Activated CD8-positive, alpha-beta T cell treated with anti-CD3 and anti-CD28 coated beads for 36 hours (primary cell): ENCODE measurements around the gene TRAF3IP1. TPM values are rescaled to one million over a fixed set of nuclear protein-coding genes. Genes with fewer than 3 reads are reported as not detected.
"Not testable (repeated sequence)": the region's sequence is repeated elsewhere in the genome, so short reads cannot be mapped to it uniquely, and the experiment has no call there.

ENCODE experiments used
- ATAC-seq: fragments of 200-7000 bp; cut with Tn5 transposase; one replicate; pipeline ENCODE4 v1.10.0; 2021; ENCODE audit warnings: mild to moderate bottlenecking, moderate library complexity
- CTCF ChIA-PET: fragments of 350-600 bp; sonication (Branson Sonifier 250); formaldehyde crosslinking; loops from one replicate; lab custom pipeline; 2021; ENCODE audit warnings: antibody characterized with exemption; lab: Charles Lee
- POLR2A ChIA-PET: fragments of 350-600 bp; sonication (Branson Sonifier 250); formaldehyde crosslinking; loops from one replicate; lab custom pipeline; 2021; ENCODE audit warnings: antibody characterized with exemption; lab: Charles Lee
- DNase-seq: peaks from one replicate; pipeline ENCODE4 v3.0.0-alpha.2; 2020
- H3K27ac Mint-ChIP-seq: one replicate; pipeline ENCODE4 v1.8.0; 2021; ENCODE audit warnings: mild to moderate bottlenecking, mixed read lengths
- H3K27me3 Mint-ChIP-seq: one replicate; pipeline ENCODE4 v1.8.0; 2021; ENCODE audit warnings: mixed read lengths
- H3K36me3 Mint-ChIP-seq: one replicate; pipeline ENCODE4 v1.8.0; 2021; ENCODE audit warnings: low read depth, mixed read lengths
- H3K4me1 Mint-ChIP-seq: one replicate; pipeline ENCODE4 v1.8.0; 2021; ENCODE audit warnings: low read depth, mixed read lengths
- H3K4me3 Mint-ChIP-seq: one replicate; pipeline ENCODE4 v1.8.0; 2021; ENCODE audit warnings: mild to moderate bottlenecking, moderate library complexity, mixed read lengths
- H3K9me3 Mint-ChIP-seq: one replicate; pipeline ENCODE4 v1.8.0; 2021; ENCODE audit warnings: mixed read lengths
- CTCF ChIP-seq: fragments of 200-600 bp; IDR thresholded peaks from one replicate; pipeline ENCODE4 v1.8.0; 2022; ENCODE audit warnings: antibody characterized with exemption, mild to moderate bottlenecking
- intact Hi-C: fragments of 100-400 bp; cut with micrococcal nuclease; formaldehyde crosslinking; loops from one replicate; pipeline ENCODE4 v1.10.0; 2022
- total RNA-seq, 2 experiments: library from RNA; stranded (reverse); gene quantifications; one replicate each; pipeline ENCODE4 v1.2.3, GENCODE V29; 2021

The TRAF3IP1 gene
- total RNA-seq, 2 experiments from 2014 or later = 7.1 to 7.9 TPM

GRCh38 chr2:238315031-238315595 lies 5.2 kb upstream of the TRAF3IP1 start:
- TF ChIP-seq CTCF = no peak
- peaks cover 4% of the 10 kb centered on the region for H3K4me1 Mint-ChIP-seq
- no peaks in the 10 kb centered on the region for H3K27me3 Mint-ChIP-seq
- H3K27ac Mint-ChIP-seq = no peak overlapping the region
- no peak for DNase-seq
- H3K36me3 Mint-ChIP-seq = no peaks in the 10 kb centered on the region
- ATAC-seq = no peak
- POLR2A ChIA-PET = interaction anchor here (0.7 kb wide), 2 partner anchors 9 to 26 kb away, joined by 3 to 5 read pairs; no protein-coding TSS in a partner anchor
- intact Hi-C loops = no loop called here
- CTCF ChIA-PET = interaction anchor here (0.7 kb wide), 1 partner anchor 51 kb away, joined by 3 read pairs; no protein-coding TSS in a partner anchor
- H3K4me3 Mint-ChIP-seq = no peak overlapping the region
- H3K9me3 Mint-ChIP-seq = no peaks in the 10 kb centered on the region

GRCh38 chr2:238320648-238321281 lies 447 bp downstream of the TRAF3IP1 start:
- Mint-ChIP-seq H3K27ac (no peak overlapping the region), H3K27me3 (no peaks in the 10 kb centered on the region), H3K4me1 (peaks cover 13% of the 10 kb centered on the region), H3K9me3 (no peaks in the 10 kb centered on the region), H3K4me3 (peak overlapping the region; percentile 73), H3K36me3 (no peaks in the 10 kb centered on the region)
- ChIA-PET POLR2A (interaction anchor here (1.5 kb wide), 1 partner anchor 28 kb away, joined by 4 read pairs; no protein-coding TSS in a partner anchor), CTCF (interaction anchor here (1.4 kb wide), 1 partner anchor 31 kb away, joined by 4 read pairs; no protein-coding TSS in a partner anchor)
- DNase-seq = peak; percentile 13
- intact Hi-C loops = no loop called here
- no peak for TF ChIP-seq CTCF
- peak; percentile 55 for ATAC-seq

GRCh38 chr2:238321467-238321866 lies 1.1 kb downstream of the TRAF3IP1 start:
- H3K27me3 Mint-ChIP-seq = no peaks in the 10 kb centered on the region
- no peak for ATAC-seq

GRCh38 chr2:238322001-238322411 lies 1.7 kb downstream of the TRAF3IP1 start:
- no peaks in the 10 kb centered on the region for H3K9me3 Mint-ChIP-seq
- DNase-seq (no peak), ATAC-seq (no peak)
- peak overlapping the region; percentile 73 for H3K4me3 Mint-ChIP-seq
- H3K36me3 Mint-ChIP-seq = peaks cover 7% of the 10 kb centered on the region
- ChIA-PET CTCF (interaction anchor here (1.0 to 1.4 kb wide), 4 partner anchors 12 to 59 kb away, joined by 3 to 5 read pairs (median 4); no protein-coding TSS in a partner anchor), POLR2A (no interaction called here)
- no peaks in the 10 kb centered on the region for H3K27me3 Mint-ChIP-seq
- no peak overlapping the region for H3K27ac Mint-ChIP-seq
- intact Hi-C loops = no loop called here
- peaks cover 13% of the 10 kb centered on the region for H3K4me1 Mint-ChIP-seq
- no peak for TF ChIP-seq CTCF

More at GRCh38 chr2:238321467-238321866, 1.1 kb downstream of the TRAF3IP1 start:
- Mint-ChIP-seq H3K9me3 (no peaks in the 10 kb centered on the region), H3K27ac (no peak overlapping the region), H3K36me3 (peaks cover 2% of the 10 kb centered on the region), H3K4me3 (peak overlapping the region; percentile 73), H3K4me1 (peaks cover 13% of the 10 kb centered on the region)
- ChIA-PET CTCF (interaction anchor here (1.0 to 1.4 kb wide), 3 partner anchors 11 to 32 kb away, joined by 3 to 4 read pairs (median 3); no protein-coding TSS in a partner anchor), POLR2A (interaction anchor here (1.5 kb wide), 1 partner anchor 29 kb away, joined by 4 read pairs; no protein-coding TSS in a partner anchor)
- intact Hi-C loops = no loop called here
- DNase-seq = no peak
- no peak for TF ChIP-seq CTCF

GRCh38 chr2:238324248-238324647 lies 3.9 kb downstream of the TRAF3IP1 start:
- H3K9me3 Mint-ChIP-seq = not testable (repeated sequence)

More at GRCh38 chr2:238324248-238324647, 3.9 kb downstream of the TRAF3IP1 start:
- H3K4me3 Mint-ChIP-seq, intact Hi-C loops, ATAC-seq, DNase-seq, H3K27me3 Mint-ChIP-seq, H3K27ac Mint-ChIP-seq: not testable (repeated sequence)
- ChIA-PET CTCF (interaction anchor here (0.7 kb wide), 1 partner anchor 47 kb away, joined by 3 read pairs; no protein-coding TSS in a partner anchor), POLR2A (interaction anchor here (1.4 kb wide), 1 partner anchor 11 kb away, joined by 4 read pairs; no protein-coding TSS in a partner anchor)
- peaks cover 13% of the 10 kb centered on the region for H3K4me1 Mint-ChIP-seq
- H3K36me3 Mint-ChIP-seq = peaks cover 22% of the 10 kb centered on the region
